ENCODE measurements around the gene SWAP70.
A peak's percentile ranks its signal among the peaks of the same experiment; 100 is the strongest.

Gene SWAP70

DNA sequence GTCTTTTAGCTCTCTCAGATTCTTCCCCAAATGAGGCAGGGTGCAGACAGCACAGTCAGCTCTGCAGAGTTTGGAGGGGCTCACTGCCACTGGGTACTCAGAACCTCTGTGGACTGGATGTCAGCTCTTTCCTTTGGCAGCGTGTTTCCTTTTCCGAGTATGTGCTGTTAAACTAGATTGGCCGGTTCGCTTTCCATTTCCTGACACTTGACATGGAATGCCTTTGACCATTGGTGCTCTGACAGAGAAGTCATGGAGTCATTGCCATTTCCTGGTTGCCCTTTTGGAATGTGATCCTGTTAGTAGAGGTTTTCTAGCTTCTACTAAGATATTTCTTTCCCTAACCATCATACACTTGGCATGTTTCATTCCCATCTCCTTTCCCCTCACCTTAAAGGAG is 86.7 kb downstream of the SWAP70 start:
- no peaks in the 10 kb centered on the region for H3K9me3 ChIP-seq (ENCODE audit: control insufficient read depth, insufficient read depth, low read depth, low read length)
- H3K4me3 ChIP-seq (ENCODE audit: low read depth, low read length), result no peak overlapping the region
- 0 out of 2 replicates have a peak, but pooled peaks cover 4% of the 10 kb centered on the region for H3K4me1 ChIP-seq (ENCODE audit: control insufficient read depth, insufficient read depth, low read length)
- no peak overlapping the region for H3K27ac ChIP-seq (ENCODE audit: low read depth, low read length)
- peaks cover 53% of the 10 kb centered on the region for H3K36me3 ChIP-seq (ENCODE audit: control insufficient read depth, insufficient read depth, low read length)
- H3K27me3 ChIP-seq (ENCODE audit: control insufficient read depth, insufficient read depth, low read length), result no peaks in the 10 kb centered on the region
- no peak overlapping the region for H3K9ac ChIP-seq (ENCODE audit: low read length)

DNA sequence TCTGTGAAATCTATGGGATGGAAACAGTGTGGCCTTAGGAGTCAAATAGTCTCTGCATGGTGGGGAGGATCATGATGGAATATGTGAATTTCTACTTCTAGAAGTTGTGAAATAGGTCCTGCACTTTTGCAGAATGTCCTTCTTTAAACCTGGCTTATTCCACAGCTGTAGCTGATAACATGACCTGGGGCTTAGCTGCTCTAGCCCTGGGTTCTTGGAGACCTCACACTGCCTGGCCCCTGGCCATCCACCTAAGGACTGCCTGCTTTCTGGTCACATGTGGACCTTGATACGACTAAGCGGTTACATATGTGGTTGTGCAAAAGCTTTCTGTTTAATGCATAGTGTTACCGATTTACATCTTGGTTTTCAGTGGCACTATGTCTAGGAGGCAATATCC is 88.2 kb downstream of the SWAP70 start:
- Histone ChIP-seq H3K9me3 (ENCODE audit: control insufficient read depth, insufficient read depth, low read depth, low read length) (no peaks in the 10 kb centered on the region), H3K9ac (ENCODE audit: low read length) (no peak overlapping the region), H3K4me1 (ENCODE audit: control insufficient read depth, insufficient read depth, low read length) (peaks cover 12% of the 10 kb centered on the region; the same call in 1 of the 2 replicates), H3K27ac (ENCODE audit: low read depth, low read length) (no peak overlapping the region), H3K36me3 (ENCODE audit: control insufficient read depth, insufficient read depth, low read length) (peaks cover 41% of the 10 kb centered on the region), H3K27me3 (ENCODE audit: control insufficient read depth, insufficient read depth, low read length) (no peaks in the 10 kb centered on the region), H3K4me3 (ENCODE audit: low read depth, low read length) (no peak overlapping the region)

DNA sequence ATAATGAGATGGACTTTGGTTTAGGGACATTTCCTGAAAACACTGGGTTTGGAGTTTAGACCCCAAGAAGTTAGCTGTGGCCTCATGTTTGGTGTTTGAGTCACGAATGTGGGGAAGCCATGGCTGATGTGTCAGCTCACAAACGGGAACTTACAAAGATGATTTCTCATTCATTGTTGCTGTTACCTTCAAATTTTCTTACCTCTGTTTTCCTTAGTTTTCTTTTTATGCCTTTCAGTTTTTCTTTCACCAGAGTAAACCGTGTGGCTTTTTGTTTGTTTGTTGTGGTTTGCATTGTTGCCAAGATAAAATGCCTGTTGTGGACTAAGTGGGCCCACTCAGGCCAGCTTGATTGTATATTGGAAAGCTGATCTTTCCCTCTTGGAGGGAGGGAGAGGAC is 89.1 kb downstream of the SWAP70 start:
- Histone ChIP-seq H3K4me3 (ENCODE audit: low read depth, low read length) (no peak overlapping the region), H3K27me3 (ENCODE audit: control insufficient read depth, insufficient read depth, low read length) (no peaks in the 10 kb centered on the region), H3K4me1 (ENCODE audit: control insufficient read depth, insufficient read depth, low read length) (peaks cover 21% of the 10 kb centered on the region), H3K27ac (ENCODE audit: low read depth, low read length) (no peak overlapping the region), H3K9ac (ENCODE audit: low read length) (no peak overlapping the region), H3K9me3 (ENCODE audit: control insufficient read depth, insufficient read depth, low read depth, low read length) (no peaks in the 10 kb centered on the region), H3K36me3 (ENCODE audit: control insufficient read depth, insufficient read depth, low read length) (peaks cover 37% of the 10 kb centered on the region)

DNA sequence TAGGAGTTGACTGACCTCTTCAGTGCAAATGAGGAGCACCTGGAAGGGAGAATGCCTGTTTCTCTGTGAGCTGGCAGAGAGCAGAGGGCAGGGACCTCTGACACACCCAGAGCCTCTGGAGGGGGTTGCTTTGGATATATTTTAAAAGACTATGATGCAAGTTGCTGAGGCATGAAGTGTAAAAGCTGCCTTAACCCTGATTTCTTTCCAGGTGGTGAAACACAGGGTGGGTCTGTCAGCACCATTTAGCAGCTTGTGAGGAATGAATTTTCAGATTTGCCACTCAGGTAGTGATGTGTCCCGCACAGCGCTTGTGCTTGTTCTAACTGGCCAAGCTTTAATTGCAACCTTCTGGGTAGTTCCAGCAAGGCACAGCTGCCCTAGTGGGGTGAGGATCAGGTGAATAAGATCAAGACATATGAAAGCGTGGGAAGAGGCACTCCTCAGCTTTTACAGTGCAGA is 90.2 kb downstream of the SWAP70 start:
- Histone ChIP-seq H3K9me3 (ENCODE audit: control insufficient read depth, insufficient read depth, low read depth, low read length) (no peaks in the 10 kb centered on the region), H3K9ac (ENCODE audit: low read length) (no peak overlapping the region), H3K27me3 (ENCODE audit: control insufficient read depth, insufficient read depth, low read length) (no peaks in the 10 kb centered on the region), H3K4me1 (ENCODE audit: control insufficient read depth, insufficient read depth, low read length) (peaks cover 21% of the 10 kb centered on the region), H3K4me3 (ENCODE audit: low read depth, low read length) (no peak overlapping the region), H3K36me3 (ENCODE audit: control insufficient read depth, insufficient read depth, low read length) (peaks cover 28% of the 10 kb centered on the region), H3K27ac (ENCODE audit: low read depth, low read length) (no peak overlapping the region)

DNA sequence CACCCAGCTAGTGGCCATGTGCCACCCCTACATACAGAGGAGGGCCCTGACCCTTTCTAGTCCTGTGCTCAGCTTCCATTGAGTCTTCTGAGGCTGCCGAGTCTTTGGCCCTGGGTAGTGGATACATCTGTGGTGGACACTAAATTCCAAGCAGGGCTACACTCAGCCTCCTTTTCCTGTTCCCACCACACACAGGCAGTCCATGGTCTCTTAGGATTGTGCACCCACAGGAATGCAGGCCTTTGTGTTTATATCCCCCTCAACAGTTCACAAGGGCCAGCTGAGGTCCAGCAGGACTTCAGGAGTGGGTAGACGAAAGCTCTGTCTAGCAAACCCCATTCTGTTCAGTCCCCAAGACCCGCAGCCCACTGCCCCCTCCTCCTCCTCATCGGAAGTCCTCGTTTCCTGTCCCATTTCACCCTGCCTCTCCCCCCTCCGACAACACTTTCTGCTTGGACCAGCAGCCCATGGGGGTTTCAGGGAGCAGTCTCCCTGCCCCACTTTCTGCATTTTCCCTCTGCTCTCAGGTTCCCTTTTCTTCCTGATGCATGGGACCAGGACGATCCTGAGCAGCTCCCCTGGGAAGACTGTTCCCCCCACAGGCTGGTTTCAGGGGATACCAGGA is 91.8 kb downstream of the SWAP70 start:
- Histone ChIP-seq H3K4me3 (ENCODE audit: low read depth, low read length) (no peak overlapping the region), H3K9ac (ENCODE audit: low read length) (no peak overlapping the region), H3K4me1 (ENCODE audit: control insufficient read depth, insufficient read depth, low read length) (peaks cover 30% of the 10 kb centered on the region), H3K36me3 (ENCODE audit: control insufficient read depth, insufficient read depth, low read length) (peaks cover 17% of the 10 kb centered on the region), H3K27me3 (ENCODE audit: control insufficient read depth, insufficient read depth, low read length) (no peaks in the 10 kb centered on the region), H3K9me3 (ENCODE audit: control insufficient read depth, insufficient read depth, low read depth, low read length) (no peaks in the 10 kb centered on the region), H3K27ac (ENCODE audit: low read depth, low read length) (no peak overlapping the region)

DNA sequence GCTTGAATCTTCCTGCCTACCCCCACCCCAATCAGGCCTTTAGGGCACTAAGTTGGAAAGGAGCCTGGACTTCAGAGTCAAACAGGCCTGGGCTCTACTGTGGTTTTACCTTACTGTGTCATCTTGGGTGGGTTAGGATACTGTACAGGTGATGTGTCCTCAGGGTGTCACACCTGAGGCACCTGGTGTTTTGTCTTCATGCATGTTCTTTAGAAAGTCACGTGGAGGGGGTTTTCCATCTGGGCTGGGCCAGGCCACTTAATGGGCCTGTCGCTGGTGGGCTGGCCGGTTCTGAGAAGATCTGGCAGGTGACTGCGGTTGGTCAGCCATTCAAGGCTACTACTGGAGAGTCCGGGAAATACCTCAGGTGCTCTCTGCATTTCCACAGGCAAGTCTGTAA is 92.6 kb downstream of the SWAP70 start:
- no peak overlapping the region for H3K9ac ChIP-seq (ENCODE audit: low read length)
- H3K4me1 ChIP-seq (ENCODE audit: control insufficient read depth, insufficient read depth, low read length), result peaks cover 30% of the 10 kb centered on the region
- no peaks in the 10 kb centered on the region for H3K27me3 ChIP-seq (ENCODE audit: control insufficient read depth, insufficient read depth, low read length)
- no peaks in the 10 kb centered on the region for H3K9me3 ChIP-seq (ENCODE audit: control insufficient read depth, insufficient read depth, low read depth, low read length)
- H3K36me3 ChIP-seq (ENCODE audit: control insufficient read depth, insufficient read depth, low read length), result peaks cover 10% of the 10 kb centered on the region
- no peak overlapping the region for H3K27ac ChIP-seq (ENCODE audit: low read depth, low read length)
- H3K4me3 ChIP-seq (ENCODE audit: low read depth, low read length), result no peak overlapping the region

DNA sequence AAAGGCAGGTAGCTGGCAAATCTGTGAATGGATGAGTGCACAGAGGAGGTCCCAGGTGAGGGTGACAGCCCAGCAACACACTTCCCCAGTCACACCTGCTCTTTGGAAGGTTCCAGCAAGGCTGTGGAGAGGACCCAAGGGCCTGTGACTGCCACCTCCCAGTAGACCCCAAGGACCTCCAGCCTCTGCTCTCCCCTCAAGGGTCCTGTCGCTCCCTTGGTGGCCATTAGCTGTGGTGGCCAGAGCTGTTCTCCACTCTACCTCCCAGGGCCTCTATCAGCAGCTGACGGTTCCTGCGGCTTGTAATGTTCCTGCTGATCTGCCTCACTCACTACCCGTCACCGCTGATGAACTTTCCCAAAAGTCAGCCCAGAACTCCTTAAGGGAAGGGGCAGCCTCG is 93.0 kb downstream of the SWAP70 start:
- Histone ChIP-seq H3K27me3 (ENCODE audit: control insufficient read depth, insufficient read depth, low read length) (no peaks in the 10 kb centered on the region), H3K27ac (ENCODE audit: low read depth, low read length) (no peak overlapping the region), H3K9me3 (ENCODE audit: control insufficient read depth, insufficient read depth, low read depth, low read length) (no peaks in the 10 kb centered on the region), H3K4me3 (ENCODE audit: low read depth, low read length) (no peak overlapping the region), H3K4me1 (ENCODE audit: control insufficient read depth, insufficient read depth, low read length) (peaks cover 30% of the 10 kb centered on the region), H3K9ac (ENCODE audit: low read length) (no peak overlapping the region), H3K36me3 (ENCODE audit: control insufficient read depth, insufficient read depth, low read length) (peaks cover 6% of the 10 kb centered on the region)

DNA sequence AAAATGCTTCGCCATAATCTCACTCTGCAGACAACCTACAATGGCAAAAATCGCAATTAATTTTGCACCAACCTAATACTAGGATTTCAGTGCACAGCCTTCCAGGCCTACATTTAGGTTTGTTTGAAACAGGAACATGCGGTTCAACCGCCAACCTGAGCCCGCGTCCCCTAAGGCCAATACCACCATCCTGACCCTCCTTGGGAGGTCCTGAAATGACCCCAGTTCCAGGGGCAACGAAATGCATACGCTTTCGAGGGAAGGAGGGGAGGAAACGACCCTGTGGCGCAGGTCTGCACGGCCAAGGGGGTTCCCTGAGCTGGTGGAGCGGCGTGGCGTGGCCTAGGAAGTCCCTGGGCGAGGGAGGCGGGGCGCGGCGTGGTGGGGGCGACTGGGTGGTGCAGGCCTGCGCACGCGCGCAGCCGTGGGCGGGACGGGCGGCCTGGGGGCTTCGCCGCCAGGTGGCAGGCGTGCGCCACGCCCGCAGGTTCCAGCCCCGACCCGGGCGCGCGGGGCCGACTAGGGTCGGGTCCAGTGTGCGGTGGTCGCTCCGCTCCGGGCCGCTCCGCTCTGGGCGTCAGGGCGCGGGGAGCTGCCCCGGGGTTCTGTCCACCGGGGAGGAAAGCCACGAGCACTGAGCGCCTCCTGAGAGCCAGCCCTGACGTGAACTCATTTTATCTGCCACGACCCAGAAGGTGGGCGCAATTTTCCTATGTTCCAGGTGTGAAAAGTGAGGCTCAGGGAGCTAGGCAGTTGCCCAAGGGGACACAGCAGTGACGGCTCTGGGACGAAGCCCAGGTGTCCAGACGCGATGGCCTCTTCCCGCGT is 94.1 kb downstream of the SWAP70 start:
- Histone ChIP-seq H3K27ac (ENCODE audit: low read depth, low read length) (peak overlapping the region; percentile 90), H3K36me3 (ENCODE audit: control insufficient read depth, insufficient read depth, low read length) (no peaks in the 10 kb centered on the region)

DNA sequence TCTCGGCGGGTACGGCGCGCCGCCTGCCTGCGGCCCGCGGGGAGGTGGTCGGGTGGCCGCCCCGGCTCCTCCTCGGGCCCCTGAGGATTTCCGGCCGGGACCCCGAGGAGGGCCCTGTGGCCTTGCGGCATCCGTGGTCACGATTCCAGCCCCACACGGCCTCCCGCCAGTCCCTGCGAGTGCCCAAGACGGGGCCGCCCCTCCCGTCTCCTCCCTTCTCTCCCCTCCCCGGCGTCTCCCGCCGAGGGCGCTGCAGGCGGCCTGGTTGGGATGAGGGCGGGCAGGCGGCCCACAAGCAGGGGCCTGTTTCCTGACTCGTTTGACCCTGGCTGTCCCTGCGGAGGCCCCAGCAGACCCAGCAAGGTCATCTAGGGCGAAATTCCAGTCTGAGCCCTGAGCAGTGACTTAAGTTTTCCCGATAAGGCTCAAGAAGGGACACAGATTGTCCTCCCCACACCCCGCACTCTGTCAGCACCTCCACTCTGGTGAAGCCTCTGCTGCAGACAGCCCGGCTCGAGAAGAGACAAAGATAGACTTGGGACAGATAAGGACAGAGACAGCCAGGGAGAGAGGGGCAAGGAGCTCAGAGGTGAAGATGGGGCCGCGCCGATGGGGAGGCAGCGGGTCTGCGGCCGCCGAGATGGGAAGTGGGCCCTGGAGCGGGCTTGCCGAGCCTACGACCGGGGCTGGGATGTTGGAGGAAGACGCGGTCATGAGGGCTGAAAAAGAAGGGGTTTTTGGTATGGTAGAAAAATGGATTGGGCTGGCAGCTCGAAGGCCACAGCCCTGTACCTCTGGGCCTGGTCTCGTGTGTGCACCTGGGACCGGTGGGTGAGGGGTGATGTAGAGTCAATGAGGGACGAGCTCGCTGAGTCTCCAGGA is 95.0 kb downstream of the SWAP70 start:
- Histone ChIP-seq H3K27ac (ENCODE audit: low read depth, low read length) (peak overlapping the region; percentile 90), H3K27me3 (ENCODE audit: control insufficient read depth, insufficient read depth, low read length) (no peaks in the 10 kb centered on the region), H3K4me3 (ENCODE audit: low read depth, low read length) (peak overlapping the region; percentile 55), H3K4me1 (ENCODE audit: control insufficient read depth, insufficient read depth, low read length) (peaks cover 30% of the 10 kb centered on the region), H3K36me3 (ENCODE audit: control insufficient read depth, insufficient read depth, low read length) (no peaks in the 10 kb centered on the region), H3K9ac (ENCODE audit: low read length) (peak overlapping the region; percentile 93), H3K9me3 (ENCODE audit: control insufficient read depth, insufficient read depth, low read depth, low read length) (no peaks in the 10 kb centered on the region)

More for the DNA sequence above, 94.1 kb downstream of the SWAP70 start:
- Histone ChIP-seq H3K4me3 (ENCODE audit: low read depth, low read length) (peak overlapping the region; percentile 55), H3K9ac (ENCODE audit: low read length) (peak overlapping the region; percentile 93), H3K27me3 (ENCODE audit: control insufficient read depth, insufficient read depth, low read length) (no peaks in the 10 kb centered on the region), H3K4me1 (ENCODE audit: control insufficient read depth, insufficient read depth, low read length) (peaks cover 30% of the 10 kb centered on the region), H3K9me3 (ENCODE audit: control insufficient read depth, insufficient read depth, low read depth, low read length) (no peaks in the 10 kb centered on the region)

DNA sequence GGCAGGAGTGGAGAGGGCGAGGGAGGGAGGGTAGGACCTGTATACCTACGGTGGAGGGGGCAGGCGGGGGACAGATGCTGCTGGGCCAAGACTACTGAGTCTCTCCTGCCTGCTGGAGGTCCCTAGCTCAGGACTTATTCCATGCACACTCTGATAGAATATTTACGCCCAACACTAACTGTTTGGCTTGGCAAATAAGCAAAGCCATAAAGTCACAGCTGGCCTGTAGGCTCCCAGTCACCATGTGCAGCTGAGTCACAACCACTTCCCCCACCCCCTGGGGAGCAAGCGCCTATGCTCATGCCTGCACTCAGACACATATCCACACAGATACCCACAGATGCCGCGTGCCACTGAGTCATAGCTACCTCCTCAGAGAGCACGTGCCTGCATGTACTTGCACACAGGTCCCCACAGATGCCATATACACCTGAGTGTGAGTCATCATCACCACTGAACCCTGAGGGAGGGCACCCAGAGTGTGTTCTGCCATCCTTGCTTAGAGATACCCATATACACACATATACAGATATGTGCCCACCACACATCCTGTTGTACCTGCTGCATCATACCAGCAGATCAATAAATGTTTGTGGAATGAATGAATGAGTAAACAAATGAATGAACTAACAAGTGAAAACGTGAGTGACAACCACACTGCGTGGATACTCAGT is 95.8 kb downstream of the SWAP70 start:
- peak overlapping the region; percentile 93 for H3K9ac ChIP-seq (ENCODE audit: low read length)
- no peaks in the 10 kb centered on the region for H3K9me3 ChIP-seq (ENCODE audit: control insufficient read depth, insufficient read depth, low read depth, low read length)
- H3K27me3 ChIP-seq (ENCODE audit: control insufficient read depth, insufficient read depth, low read length), result no peaks in the 10 kb centered on the region
- H3K36me3 ChIP-seq (ENCODE audit: control insufficient read depth, insufficient read depth, low read length), result no peaks in the 10 kb centered on the region
- H3K27ac ChIP-seq (ENCODE audit: low read depth, low read length), result no peak overlapping the region
- peak overlapping the region; percentile 55; the same call in 1 of the 2 replicates for H3K4me3 ChIP-seq (ENCODE audit: low read depth, low read length)
- H3K4me1 ChIP-seq (ENCODE audit: control insufficient read depth, insufficient read depth, low read length), result peaks cover 33% of the 10 kb centered on the region
